ENCODE results near the gene PPFIBP1.

The PPFIBP1 gene

DNA sequence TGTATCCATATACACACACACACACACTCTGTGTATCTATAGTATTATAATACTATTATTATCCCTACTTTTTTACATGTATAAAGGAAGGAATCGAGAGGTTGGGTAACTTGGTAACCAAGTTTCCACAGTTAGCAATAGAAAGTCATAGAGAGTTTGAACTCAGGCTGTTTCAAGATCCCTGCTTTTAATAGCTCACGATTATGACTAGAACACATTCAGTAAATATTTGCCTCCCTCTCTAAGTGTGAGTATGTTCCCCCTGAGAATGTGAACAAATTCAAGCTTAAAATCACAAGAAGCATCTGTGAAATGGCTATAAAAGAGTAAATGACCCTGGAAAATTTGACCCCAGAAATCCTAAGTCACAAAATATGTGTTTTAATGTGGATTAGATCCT, 161.3 kb downstream of the PPFIBP1 start:
- Histone ChIP-seq H3K4me1 (ENCODE audit: control insufficient read depth in 1 of 2, insufficient read depth in 2 of 2, low read length in 2 of 2) (no peaks in the 10 kb centered on the region), H3K4me2 (ENCODE audit: low read length) (no peak overlapping the region), H3K4me3 (ENCODE audit: low read depth, low read length) (no peak overlapping the region), H3K23ac (ENCODE audit: low read length) (no peak overlapping the region), H2BK12ac (ENCODE audit: low read length) (no peak overlapping the region), H2BK5ac (ENCODE audit: low read depth, low read length, poor library complexity) (no peak overlapping the region), H3K27ac (ENCODE audit: low read depth, low read length) (no peak overlapping the region), H3K79me2 (ENCODE audit: control insufficient read depth, insufficient read depth, low read length, poor library complexity) (no peaks in the 10 kb centered on the region), H3K9me3 (ENCODE audit: insufficient read depth, low read depth, low read length) (no peaks in the 10 kb centered on the region), H3K79me1 (ENCODE audit: low read length) (no peaks in the 10 kb centered on the region), H4K8ac (ENCODE audit: low read depth, low read length) (no peak overlapping the region), H2BK120ac (ENCODE audit: insufficient read depth, low read length, poor library complexity) (no peak overlapping the region), H2AK5ac (ENCODE audit: low read length) (no peak overlapping the region), H4K12ac (ENCODE audit: low read depth, low read length) (no peak overlapping the region), H3K36me3 (ENCODE audit: control insufficient read depth in 1 of 2, insufficient read depth in 2 of 2, low read length in 2 of 2) (peaks cover 27 to 57% of the 10 kb centered on the region in 2 experiments), H2AFZ (ENCODE audit: insufficient read depth, low read length, poor library complexity) (no peak overlapping the region), H4K91ac (ENCODE audit: low read depth, low read length) (no peak overlapping the region), H3K9ac (ENCODE audit: low read length) (no peak overlapping the region), H3K4ac (ENCODE audit: low read depth, low read length) (no peak overlapping the region), H3K18ac (ENCODE audit: low read length) (no peak overlapping the region), H3K14ac (ENCODE audit: low read length) (no peak overlapping the region), H3K27me3 (ENCODE audit: insufficient read depth, low read length) (no peaks in the 10 kb centered on the region)
- no CpG with 5 or more reads among the region's 2 CpGs for WGBS (ENCODE audit: extremely low coverage, insufficient coverage, insufficient read length)
- no peak for DNase-seq

DNA sequence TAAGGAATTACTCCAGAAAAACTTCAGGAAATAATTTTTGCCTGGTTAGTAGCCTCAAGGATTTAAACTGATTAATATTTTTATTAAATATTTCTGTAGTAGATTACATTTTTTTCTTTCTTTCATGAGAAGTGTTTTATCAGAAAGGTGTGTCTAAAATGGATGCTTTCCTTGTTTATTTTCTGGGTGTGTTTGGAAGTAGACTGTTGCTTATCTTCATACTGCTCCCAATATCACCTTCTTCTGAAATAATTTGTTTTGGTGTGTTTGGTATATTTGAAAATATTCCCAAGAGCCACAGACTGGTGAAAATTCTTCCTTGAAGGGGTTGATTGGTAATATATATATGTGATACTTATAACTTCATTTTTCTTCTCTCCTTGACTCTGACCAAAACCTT, 162.1 kb downstream of the PPFIBP1 start:
- H2AFZ ChIP-seq (ENCODE audit: insufficient read depth, low read length, poor library complexity): no peak overlapping the region
- no peak for DNase-seq
- no peak overlapping the region for H3K23ac ChIP-seq (ENCODE audit: low read length)
- no peak overlapping the region for H2BK120ac ChIP-seq (ENCODE audit: insufficient read depth, low read length, poor library complexity)
- no peaks in the 10 kb centered on the region for H3K79me2 ChIP-seq (ENCODE audit: control insufficient read depth, insufficient read depth, low read length, poor library complexity)
- no peaks in the 10 kb centered on the region for H3K79me1 ChIP-seq (ENCODE audit: low read length)
- no peak overlapping the region for H3K9ac ChIP-seq (ENCODE audit: low read length)
- H3K14ac ChIP-seq (ENCODE audit: low read length): no peak overlapping the region
- H3K4ac ChIP-seq (ENCODE audit: low read depth, low read length): no peak overlapping the region
- H4K91ac ChIP-seq (ENCODE audit: low read depth, low read length): no peak overlapping the region
- no peak overlapping the region for H4K12ac ChIP-seq (ENCODE audit: low read depth, low read length)
- no peak overlapping the region for H3K27ac ChIP-seq (ENCODE audit: low read depth, low read length)
- no peaks in the 10 kb centered on the region for H3K4me1 ChIP-seq (ENCODE audit: control insufficient read depth in 1 of 2, insufficient read depth in 2 of 2, low read length in 2 of 2)
- H3K9me3 ChIP-seq (ENCODE audit: insufficient read depth, low read depth, low read length): no peaks in the 10 kb centered on the region
- no peak overlapping the region for H3K4me2 ChIP-seq (ENCODE audit: low read length)
- H2BK5ac ChIP-seq (ENCODE audit: low read depth, low read length, poor library complexity): no peak overlapping the region
- no peak overlapping the region for H3K18ac ChIP-seq (ENCODE audit: low read length)
- H3K27me3 ChIP-seq (ENCODE audit: insufficient read depth, low read length): no peaks in the 10 kb centered on the region
- H3K36me3 ChIP-seq (ENCODE audit: control insufficient read depth in 1 of 2, insufficient read depth in 2 of 2, low read length in 2 of 2): peaks cover 29 to 56% of the 10 kb centered on the region in 2 experiments
- no peak overlapping the region for H2AK5ac ChIP-seq (ENCODE audit: low read length)
- no peak overlapping the region for H2BK12ac ChIP-seq (ENCODE audit: low read length)
- no peak overlapping the region for H3K4me3 ChIP-seq (ENCODE audit: low read depth, low read length)
- no peak overlapping the region for H4K8ac ChIP-seq (ENCODE audit: low read depth, low read length)

DNA sequence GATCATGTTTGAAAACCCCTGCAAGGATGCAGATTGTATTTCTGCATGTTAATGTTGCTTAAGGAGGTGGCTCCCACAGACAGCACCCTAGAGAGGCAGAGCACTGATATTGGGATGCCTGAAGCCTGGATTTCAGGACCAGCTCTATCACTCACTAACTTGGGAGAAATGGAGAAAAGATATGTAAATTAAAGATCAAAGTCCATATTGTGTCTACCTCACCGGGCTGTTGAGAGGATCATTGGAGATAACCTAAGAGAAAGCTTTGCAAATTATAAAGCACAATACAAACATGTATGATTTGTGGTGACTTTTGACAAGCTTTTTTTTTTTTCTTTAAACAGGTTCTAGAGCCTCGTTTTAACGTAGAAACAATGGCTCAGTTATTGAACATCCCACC, 164.7 kb downstream of the PPFIBP1 start:
- H4K91ac ChIP-seq (ENCODE audit: low read depth, low read length): no peak overlapping the region
- H2BK5ac ChIP-seq (ENCODE audit: low read depth, low read length, poor library complexity): no peak overlapping the region
- no peak overlapping the region for H3K14ac ChIP-seq (ENCODE audit: low read length)
- H3K23ac ChIP-seq (ENCODE audit: low read length): no peak overlapping the region
- no CpG with 5 or more reads among the region's 3 CpGs for WGBS (ENCODE audit: extremely low coverage, insufficient coverage, insufficient read length)
- H2AFZ ChIP-seq (ENCODE audit: insufficient read depth, low read length, poor library complexity): no peak overlapping the region
- H3K4me2 ChIP-seq (ENCODE audit: low read length): no peak overlapping the region
- no peak overlapping the region for H2BK12ac ChIP-seq (ENCODE audit: low read length)
- no peak overlapping the region for H2AK5ac ChIP-seq (ENCODE audit: low read length)
- H3K4me3 ChIP-seq (ENCODE audit: low read depth, low read length): no peak overlapping the region
- no peak overlapping the region for H4K12ac ChIP-seq (ENCODE audit: low read depth, low read length)
- no peaks in the 10 kb centered on the region for H3K79me1 ChIP-seq (ENCODE audit: low read length)
- H3K4ac ChIP-seq (ENCODE audit: low read depth, low read length): no peak overlapping the region
- no peaks in the 10 kb centered on the region for H3K79me2 ChIP-seq (ENCODE audit: control insufficient read depth, insufficient read depth, low read length, poor library complexity)
- no peak overlapping the region for H3K9ac ChIP-seq (ENCODE audit: low read length)
- H3K18ac ChIP-seq (ENCODE audit: low read length): no peak overlapping the region
- H3K36me3 ChIP-seq (ENCODE audit: control insufficient read depth in 1 of 2, insufficient read depth in 2 of 2, low read length in 2 of 2): peaks cover 26 to 52% of the 10 kb centered on the region in 2 experiments
- DNase-seq: no peak
- H2BK120ac ChIP-seq (ENCODE audit: insufficient read depth, low read length, poor library complexity): no peak overlapping the region
- no peaks in the 10 kb centered on the region for H3K4me1 ChIP-seq (ENCODE audit: control insufficient read depth in 1 of 2, insufficient read depth in 2 of 2, low read length in 2 of 2)
- H4K8ac ChIP-seq (ENCODE audit: low read depth, low read length): no peak overlapping the region
- no peaks in the 10 kb centered on the region for H3K9me3 ChIP-seq (ENCODE audit: insufficient read depth, low read depth, low read length)
- no peak overlapping the region for H3K27ac ChIP-seq (ENCODE audit: low read depth, low read length)
- no peaks in the 10 kb centered on the region for H3K27me3 ChIP-seq (ENCODE audit: insufficient read depth, low read length)

DNA sequence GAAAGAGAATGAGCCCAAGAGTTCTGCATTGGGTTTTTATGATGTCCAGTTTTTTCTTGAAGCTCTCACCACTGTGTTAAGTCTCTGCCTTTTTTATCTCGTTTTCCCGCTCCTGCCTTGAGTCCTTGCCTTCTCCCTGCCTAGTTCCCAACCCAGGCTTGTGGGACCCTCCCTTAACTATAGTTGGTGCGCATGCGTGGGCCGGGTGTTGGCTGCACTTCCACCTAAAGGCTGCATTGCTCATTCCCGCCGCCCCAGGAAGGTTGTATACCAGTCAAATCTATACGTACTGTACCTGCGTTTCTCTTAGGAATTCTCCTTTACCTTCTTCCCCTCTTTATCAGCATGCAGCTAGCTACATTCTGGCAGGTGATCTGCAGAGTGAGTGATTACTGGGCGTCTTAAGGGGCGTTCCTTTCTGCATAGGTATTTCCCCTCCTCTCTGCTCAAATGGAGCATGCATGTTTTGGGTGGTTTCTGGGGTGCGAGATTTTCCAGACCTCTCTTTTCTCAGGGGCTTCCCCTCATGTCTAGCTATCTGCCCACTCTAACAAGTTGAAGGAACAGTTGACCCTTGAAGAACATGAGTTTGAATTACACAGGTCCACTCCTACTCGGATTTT, 165.7 kb downstream of the PPFIBP1 start:
- no peaks in the 10 kb centered on the region for H3K79me1 ChIP-seq (ENCODE audit: low read length)
- H3K9me3 ChIP-seq (ENCODE audit: insufficient read depth, low read depth, low read length): no peaks in the 10 kb centered on the region

More for the DNA sequence above, 165.7 kb downstream of the PPFIBP1 start:
- Histone ChIP-seq H4K91ac (ENCODE audit: low read depth, low read length) (no peak overlapping the region), H3K14ac (ENCODE audit: low read length) (no peak overlapping the region), H2BK120ac (ENCODE audit: insufficient read depth, low read length, poor library complexity) (no peak overlapping the region), H2AK5ac (ENCODE audit: low read length) (no peak overlapping the region), H2AFZ (ENCODE audit: insufficient read depth, low read length, poor library complexity) (no peak overlapping the region), H3K18ac (ENCODE audit: low read length) (no peak overlapping the region), H3K27ac (ENCODE audit: low read depth, low read length) (no peak overlapping the region), H4K8ac (ENCODE audit: low read depth, low read length) (no peak overlapping the region), H3K4ac (ENCODE audit: low read depth, low read length) (no peak overlapping the region), H2BK12ac (ENCODE audit: low read length) (no peak overlapping the region), H3K36me3 (ENCODE audit: control insufficient read depth in 1 of 2, insufficient read depth in 2 of 2, low read length in 2 of 2) (peaks cover 27 to 55% of the 10 kb centered on the region in 2 experiments), H3K27me3 (ENCODE audit: insufficient read depth, low read length) (no peaks in the 10 kb centered on the region), H4K12ac (ENCODE audit: low read depth, low read length) (no peak overlapping the region), H3K9ac (ENCODE audit: low read length) (no peak overlapping the region), H3K4me3 (ENCODE audit: low read depth, low read length) (no peak overlapping the region), H3K4me1 (ENCODE audit: control insufficient read depth in 1 of 2, insufficient read depth in 2 of 2, low read length in 2 of 2) (no peaks in the 10 kb centered on the region), H3K23ac (ENCODE audit: low read length) (no peak overlapping the region), H2BK5ac (ENCODE audit: low read depth, low read length, poor library complexity) (no peak overlapping the region), H3K4me2 (ENCODE audit: low read length) (no peak overlapping the region), H3K79me2 (ENCODE audit: control insufficient read depth, insufficient read depth, low read length, poor library complexity) (no peaks in the 10 kb centered on the region)
- no peak for DNase-seq
- no CpG with 5 or more reads among the region's 13 CpGs for WGBS (ENCODE audit: extremely low coverage, insufficient coverage, insufficient read length)

All from trophoblast cell (in vitro differentiated cells and primary cell).